GM12801 (cell line): ENCODE measurements around the gene ACTR6.

Experiments used
- CTCF ChIP-seq: IDR thresholded peaks from one replicate; pipeline ENCODE4 v1.5.1; 2011; ENCODE audit warnings: control low read depth; ENCODE audit not compliant: insufficient read length; ENCODE audit errors: extremely low read depth

ACTR6 gene

GRCh38 chr12:100200463-100201181, at the start of gene ACTR6:
TSS of gene ACTR6 (plus strand) at chr12:100200815. CDS start at chr12:100200852, 37 bp downstream.
- TF ChIP-seq CTCF, result no peak

- no peak for TF ChIP-seq CTCF
Measured at GRCh38 chr12:100151769-100152168, 48.8 kb upstream of the ACTR6 start.

GRCh38 chr12:100153131-100153530, 47.5 kb upstream of the ACTR6 start:
- TF ChIP-seq CTCF, result no peak

- no peak for TF ChIP-seq CTCF
Measured at GRCh38 chr12:100154474-100155247, 46.0 kb upstream of the ACTR6 start.

- no peak for TF ChIP-seq CTCF
Measured at GRCh38 chr12:100156731-100157426, 43.7 kb upstream of the ACTR6 start.

- no peak for TF ChIP-seq CTCF
Measured at GRCh38 chr12:100157427-100157821, 43.2 kb upstream of the ACTR6 start.

GRCh38 chr12:100158535-100158934, 42.1 kb upstream of the ACTR6 start:
- TF ChIP-seq CTCF, result no peak
